ENCODE measurements around the gene JAM2. TPM values are rescaled to one million over a fixed set of nuclear protein-coding genes. Genes with fewer than 3 reads are reported as not detected.

Gene JAM2
- total RNA-seq, 4 donors from 2014 or later = 28.0 to 52.4 (median 46.7) TPM

Other genes starting within 250 kb of the JAM2 start
- 10 to 100 TPM; 22.0 to 31.8 (median 27.4) TPM for gene MRPL39, start 31.8 kb upstream of the JAM2 start, total RNA-seq
- 100 to 1,000 TPM; 105 to 213 (median 136) TPM for gene ATP5PF, start 95.6 kb downstream of the JAM2 start, total RNA-seq
- 10 to 100 TPM; 17.6 to 23.7 (median 19.6) TPM for gene GABPA, start 95.7 kb downstream of the JAM2 start, total RNA-seq

Measured in esophagus muscularis mucosa (tissue), 4 donors.